GM12873 (cell line): ENCODE results near the gene PPIF.

ENCODE experiments used
- CTCF ChIP-seq: IDR thresholded peaks from 2 replicates; pipeline ENCODE4 v1.5.1; 2012; ENCODE audit warnings: low read depth, mild to moderate bottlenecking, moderate library complexity, low read length, control low read depth; ENCODE audit not compliant: insufficient read depth; ENCODE audit errors: missing control alignments

The PPIF gene

GRCh38 chr10:79353726-79354125 lies 6.5 kb downstream of the PPIF start:
- no peak for TF ChIP-seq CTCF

GRCh38 chr10:79354141-79354540 lies 6.9 kb downstream of the PPIF start:
- no peak for TF ChIP-seq CTCF

GRCh38 chr10:79354615-79355014 lies 7.3 kb downstream of the PPIF start:
- TF ChIP-seq CTCF = no peak

DNA sequence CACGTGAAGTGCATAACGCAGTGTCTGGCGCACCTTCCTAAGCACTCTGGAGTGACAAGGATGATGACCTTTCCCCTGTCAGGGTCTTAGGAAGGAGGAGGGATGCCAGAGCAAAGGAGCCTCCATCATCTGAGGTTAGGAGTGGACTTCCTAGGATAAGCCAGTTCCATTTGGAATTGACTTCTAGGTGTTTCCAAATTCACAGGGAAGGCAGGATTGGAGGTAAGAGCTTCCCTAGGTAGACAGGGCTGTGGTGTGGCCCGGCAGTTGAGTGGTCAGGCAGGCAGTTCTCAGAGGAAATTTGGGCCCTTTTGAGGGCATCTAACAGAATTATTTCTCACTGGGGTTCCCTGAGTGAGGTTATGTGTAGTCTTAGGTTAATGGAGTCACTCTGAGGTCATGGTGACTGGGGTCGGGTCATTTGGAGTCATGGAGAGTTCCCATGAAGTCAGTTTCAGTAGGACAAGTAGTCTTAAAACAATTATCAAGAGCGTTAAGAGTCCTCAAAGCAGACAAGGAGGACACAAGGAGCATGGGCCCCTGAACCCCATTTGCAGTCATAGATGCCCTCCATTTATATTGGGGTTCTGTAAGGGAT lies 8.2 kb downstream of the PPIF start:
- no peak for TF ChIP-seq CTCF

- no peak for TF ChIP-seq CTCF
These were observed 8.8 kb downstream of the PPIF start for GRCh38 chr10:79356104-79356503.

DNA sequence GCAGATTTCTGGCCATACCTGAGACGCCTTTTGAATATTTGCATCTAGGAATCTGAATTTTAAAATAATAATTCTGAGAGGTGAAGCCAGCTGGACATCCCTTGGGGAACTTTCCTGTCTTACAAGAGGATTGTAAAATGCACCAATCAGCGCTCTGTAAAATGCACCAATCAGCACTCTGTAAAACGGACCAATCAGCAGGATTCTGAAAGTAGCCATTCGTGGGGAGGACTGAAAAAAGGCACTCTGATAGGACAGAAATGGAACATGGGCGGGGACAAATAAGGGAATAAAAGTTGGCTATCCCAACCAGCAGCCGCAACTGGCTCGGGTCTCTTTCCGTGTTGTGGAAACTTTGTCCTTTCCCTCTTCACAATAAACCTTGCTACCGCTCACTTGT lies 9.9 kb downstream of the PPIF start:
- TF ChIP-seq CTCF = no peak

DNA sequence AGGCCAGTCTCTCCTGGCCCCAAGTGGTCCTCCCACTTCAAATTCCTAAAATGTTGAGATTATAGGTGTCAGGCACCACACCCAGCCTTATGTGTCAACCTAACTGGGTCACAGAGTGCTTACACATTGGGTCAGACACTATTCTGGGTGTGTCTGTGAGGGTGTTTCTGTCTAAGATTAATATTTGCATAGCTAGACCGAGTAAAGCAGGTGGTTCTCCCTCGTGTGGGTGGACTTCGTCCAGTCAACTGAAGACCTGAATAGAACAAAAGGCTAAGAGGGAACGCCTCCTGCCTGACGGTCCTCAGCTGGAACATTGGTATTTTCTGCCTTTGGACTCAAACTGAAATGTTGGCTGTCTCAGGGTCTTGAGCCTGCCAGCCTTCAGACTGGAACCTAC lies 11.5 kb downstream of the PPIF start:
- TF ChIP-seq CTCF = no peak
